Measurements from ENCODE around the gene PDE6A. TPM values are rescaled to one million over a fixed set of nuclear protein-coding genes. Genes with fewer than 3 reads are reported as not detected.

PDE6A gene
- total and polyA plus RNA-seq, 12 donors, result 0.14 to 1.6 (median 0.86) TPM

- no peaks in the 10 kb centered on the region for H3K4me1 ChIP-seq (replicated peaks in 1 of 2)
- TF ChIP-seq POLR2A (IDR thresholded peaks at IDR 0.05), result no peak
- no peak for DNase-seq
- H3K27me3 ChIP-seq, result no peaks in the 10 kb centered on the region
- H3K27ac ChIP-seq, result no peak overlapping the region
- no peaks in the 10 kb centered on the region for H3K36me3 ChIP-seq (replicated peaks in 1 of 2)
- no peak overlapping the region for H3K4me3 ChIP-seq
- WGBS, 4 donors, result 74 to 85% (median 79%) methylated on average over 6 of the region's 6 CpGs
- intact Hi-C loops (cut with DNase I), result no loop called here
- no peaks in the 10 kb centered on the region for H3K9me3 ChIP-seq (replicated peaks in 1 of 3)
Measured at GRCh38 chr5:149922950-149923349, 21.6 kb downstream of the PDE6A start.

GRCh38 chr5:149921597-149921996 is 23.0 kb downstream of the PDE6A start:
- no peak for DNase-seq
- H3K27me3 ChIP-seq, result no peaks in the 10 kb centered on the region
- peaks cover 6 to 8% of the 10 kb centered on the region in 2 donors for H3K4me1 ChIP-seq (replicated peaks in 1 of 2)
- no peaks in the 10 kb centered on the region for H3K9me3 ChIP-seq (replicated peaks in 1 of 3)
- H3K36me3 ChIP-seq (replicated peaks in 1 of 2), result no peaks in the 10 kb centered on the region
- H3K4me3 ChIP-seq, result no peak overlapping the region
- 89 to 97% (median 94%) methylated on average over 3 of the region's 3 CpGs for WGBS, 4 donors
- intact Hi-C loops (cut with DNase I), result no loop called here
- TF ChIP-seq CTCF (IDR thresholded peaks at IDR 0.05) (no peak), POLR2A (IDR thresholded peaks at IDR 0.05) (no peak)
- no peak overlapping the region for H3K27ac ChIP-seq

- DNase-seq, result no peak
- Histone ChIP-seq H3K9me3 (replicated peaks in 1 of 3) (no peaks in the 10 kb centered on the region), H3K4me3 (no peak overlapping the region), H3K27me3 (no peaks in the 10 kb centered on the region), H3K27ac (peak overlapping the region in 1 of 5 donors; percentile 23), H3K36me3 (replicated peaks in 1 of 2) (no peaks in the 10 kb centered on the region), H3K4me1 (replicated peaks in 1 of 2) (peaks cover 6 to 13% of the 10 kb centered on the region in 2 donors)
- 63 to 75% (median 72%) methylated on average over 6 of the region's 6 CpGs for WGBS, 4 donors
- intact Hi-C loops (cut with DNase I), result no loop called here
- TF ChIP-seq CTCF (IDR thresholded peaks at IDR 0.05) (no peak), POLR2A (IDR thresholded peaks at IDR 0.05) (no peak)
Measured at GRCh38 chr5:149917073-149917676, 27.4 kb downstream of the PDE6A start.

GRCh38 chr5:149916334-149917072 is 28.1 kb downstream of the PDE6A start:
- Histone ChIP-seq H3K27ac (peak overlapping the region in 3 of 5 donors; percentile 23 to 53 (median 47)), H3K36me3 (replicated peaks in 1 of 2) (no peaks in the 10 kb centered on the region), H3K9me3 (replicated peaks in 1 of 3) (no peaks in the 10 kb centered on the region), H3K27me3 (no peaks in the 10 kb centered on the region), H3K4me1 (replicated peaks in 1 of 2) (peaks cover 6 to 13% of the 10 kb centered on the region in 2 donors), H3K4me3 (no peak overlapping the region)
- WGBS, 4 donors, result 66 to 72% (median 69%) methylated on average over 7 of the region's 7 CpGs
- intact Hi-C loops (cut with DNase I), result no loop called here
- DNase-seq, result peak in 4 of 7 donors; percentile 40 to 63 (median 52)
- TF ChIP-seq POLR2A (IDR thresholded peaks at IDR 0.05), result no peak
- TF ChIP-seq CTCF (IDR thresholded peaks at IDR 0.05), result no peak

Measured in adrenal gland (tissue), 12 donors.